ENCODE measurements around the gene PTPRG.

PTPRG gene

DNA sequence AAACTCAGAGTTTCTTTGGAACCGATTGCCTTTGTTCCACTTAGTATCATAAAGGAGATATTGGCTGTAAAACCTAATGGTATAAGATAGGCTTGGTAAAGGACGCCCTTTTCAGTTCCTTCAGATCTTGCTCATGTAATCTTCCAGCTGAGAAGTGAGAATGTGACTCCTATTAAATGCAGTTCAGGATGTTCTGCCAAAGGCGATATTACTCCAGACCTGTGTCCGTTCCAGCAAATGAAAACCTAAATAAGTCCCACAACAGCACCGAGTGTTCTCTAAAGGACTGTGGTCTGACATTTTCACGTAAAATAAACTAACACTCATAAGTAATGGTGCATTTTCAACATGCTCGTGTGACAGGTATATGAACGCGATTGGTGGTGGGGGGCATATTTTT is 535.8 kb downstream of the PTPRG start:
- DNase-seq: no peak

DNA sequence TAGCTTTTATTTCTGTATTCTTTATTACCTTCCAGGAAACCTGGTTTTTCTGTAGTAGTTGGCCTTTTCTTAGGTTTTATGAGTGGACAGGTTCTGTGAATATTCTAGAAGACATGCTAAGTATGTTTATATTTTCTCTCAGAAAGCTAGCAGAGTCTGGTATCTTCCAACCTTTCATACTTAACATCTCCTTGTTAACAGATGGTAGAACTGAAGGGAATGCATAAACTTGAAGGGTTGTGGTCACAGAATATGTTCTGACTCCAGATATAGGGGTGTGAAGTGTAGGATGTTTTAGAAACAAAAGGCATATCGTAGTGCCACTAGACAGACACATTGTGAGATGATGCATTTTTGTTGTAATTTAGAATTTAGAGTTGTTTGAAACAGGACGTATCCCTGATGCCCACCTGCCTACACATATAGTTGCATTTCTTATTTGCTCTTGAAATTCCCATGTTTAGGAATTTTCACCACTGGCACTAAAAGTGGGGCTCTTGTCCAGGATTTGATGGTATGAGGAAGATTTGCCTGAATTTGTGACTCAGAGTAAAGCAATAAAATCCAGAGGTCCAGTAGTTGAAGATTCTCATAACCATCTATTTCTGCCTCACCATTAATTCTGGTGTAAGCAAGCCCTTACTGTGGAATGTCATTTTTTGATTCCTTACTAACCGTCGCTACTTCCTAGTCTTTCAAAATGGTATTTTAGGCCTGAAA is 537.4 kb downstream of the PTPRG start:
- no peak for DNase-seq

DNA sequence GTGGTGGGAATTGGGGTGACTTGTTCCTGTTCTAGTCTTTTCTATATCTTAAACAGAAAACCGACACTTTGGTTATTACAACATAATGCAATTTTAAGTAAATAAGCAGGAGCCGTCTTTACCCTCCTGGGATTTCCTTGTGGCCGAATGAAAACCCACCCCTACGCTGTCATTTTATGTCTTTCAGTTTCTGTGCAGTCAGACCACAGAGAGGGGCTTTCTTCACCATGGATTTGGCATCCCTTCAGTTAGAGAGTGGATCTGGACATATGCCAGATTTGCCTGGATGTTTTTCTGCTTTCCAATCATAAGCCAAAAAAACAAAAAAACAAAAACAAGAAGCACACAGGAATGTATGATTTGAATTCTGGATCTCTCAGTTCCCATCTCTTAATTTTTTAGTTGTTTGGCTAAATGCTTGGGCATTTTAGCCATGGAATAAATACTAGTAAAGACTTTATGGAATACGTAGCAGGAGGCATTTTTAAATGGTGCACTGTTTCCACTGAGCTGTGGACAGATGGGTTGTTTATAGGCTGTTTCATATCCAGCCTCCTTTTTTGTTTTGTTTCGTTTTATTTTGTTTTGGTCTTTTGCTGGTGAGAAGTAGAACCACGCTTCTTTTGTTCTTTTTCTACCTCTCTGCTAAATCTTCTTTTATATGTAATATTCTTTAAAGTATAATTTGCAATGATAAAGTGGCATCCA is 539.1 kb downstream of the PTPRG start:
- no peak for DNase-seq

DNA sequence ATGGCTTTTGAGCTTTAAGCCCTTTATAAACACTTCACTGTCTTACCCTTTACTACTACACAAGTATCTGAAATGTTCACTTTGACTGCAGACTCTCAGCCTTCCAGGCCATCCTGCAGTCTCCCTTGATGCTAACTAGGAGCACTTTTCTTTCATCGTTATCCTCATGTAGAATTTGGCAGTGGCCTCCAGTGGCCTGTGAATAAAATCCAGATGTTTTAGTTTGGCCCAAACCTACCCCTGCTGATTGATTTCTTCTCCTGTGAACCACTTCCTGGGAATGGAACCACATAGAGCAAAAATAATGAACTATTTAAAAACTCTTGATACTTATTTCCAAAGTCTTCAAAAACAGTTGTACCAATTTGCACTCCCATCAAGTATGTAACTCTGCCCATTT is 540.1 kb downstream of the PTPRG start:
- DNase-seq: no peak

DNA sequence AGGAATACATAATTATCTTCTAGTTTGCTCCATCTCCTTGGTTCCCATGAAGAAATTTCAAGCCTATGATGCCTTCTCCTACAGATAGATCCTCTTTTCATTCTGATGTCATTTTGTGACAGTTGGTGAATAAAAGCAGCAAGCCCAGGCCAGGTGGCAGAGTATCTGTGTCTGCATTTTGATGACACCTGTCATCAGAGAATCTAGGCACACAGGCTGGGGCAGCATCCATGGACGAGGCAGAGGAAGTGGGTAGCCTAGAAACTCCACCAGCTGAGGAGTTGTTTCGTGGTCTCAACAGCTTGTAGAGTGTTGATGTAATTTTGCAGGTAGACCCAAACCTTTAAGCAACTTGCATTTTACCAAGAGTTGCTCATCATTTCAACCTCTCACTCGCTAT is 542.2 kb downstream of the PTPRG start:
- no peak for DNase-seq

DNA sequence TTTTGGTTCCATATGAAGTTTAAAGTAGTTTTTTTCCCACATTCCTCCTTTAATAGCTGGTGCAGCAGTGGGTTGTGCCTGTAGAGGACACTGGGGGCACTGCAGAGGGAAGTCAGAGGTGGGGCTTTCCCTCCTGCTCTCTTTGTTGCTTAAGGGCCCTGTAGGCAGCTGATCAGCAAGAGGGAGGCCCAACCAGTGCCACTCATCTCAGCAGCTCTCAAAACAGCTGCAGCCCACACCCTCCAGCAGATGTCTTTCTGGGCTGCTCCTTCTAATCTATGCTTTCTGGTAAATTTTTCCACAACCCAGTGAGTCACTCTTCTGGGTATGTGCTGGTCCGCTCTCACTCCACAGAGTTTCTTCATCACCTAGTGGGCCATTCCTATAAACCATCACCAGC is 548.2 kb downstream of the PTPRG start:
- no peak for DNase-seq

DNA sequence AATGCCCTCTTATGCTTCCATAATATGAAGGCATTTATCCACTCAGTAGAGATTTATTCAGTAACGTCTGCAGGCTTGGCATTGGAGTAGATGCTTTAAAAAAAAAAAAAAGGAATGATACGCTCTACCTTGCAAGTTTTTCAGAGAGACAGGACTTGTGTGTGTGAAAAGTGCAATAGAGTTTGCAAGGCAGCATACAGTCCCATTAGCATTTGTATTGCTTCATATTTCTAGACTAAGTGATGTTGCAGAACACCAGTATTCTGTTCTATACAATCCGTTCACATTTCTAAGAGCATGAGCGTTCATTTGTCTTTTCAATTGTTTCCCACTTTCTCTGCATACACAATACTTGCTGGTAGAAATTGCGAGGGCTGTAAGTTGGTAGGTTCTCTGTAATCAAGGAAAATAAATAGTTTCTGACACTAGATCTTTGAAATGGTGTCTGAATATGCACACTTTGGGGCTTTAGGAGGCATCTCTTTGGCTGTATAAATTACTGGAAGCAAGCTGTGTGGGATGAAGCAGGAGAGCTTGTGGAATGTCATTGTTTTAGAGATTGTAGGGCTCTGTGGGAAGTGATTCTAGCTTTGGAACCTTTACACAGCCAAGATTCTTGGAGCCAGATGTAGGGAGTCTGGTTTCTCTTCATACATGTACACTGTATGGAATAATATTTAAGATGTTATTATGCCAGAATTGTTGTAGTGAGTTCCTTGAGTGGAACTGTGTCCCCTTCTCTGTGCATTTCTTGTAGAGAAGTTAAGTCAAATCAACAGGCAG is 549.3 kb downstream of the PTPRG start:
- no peak for DNase-seq

DNA sequence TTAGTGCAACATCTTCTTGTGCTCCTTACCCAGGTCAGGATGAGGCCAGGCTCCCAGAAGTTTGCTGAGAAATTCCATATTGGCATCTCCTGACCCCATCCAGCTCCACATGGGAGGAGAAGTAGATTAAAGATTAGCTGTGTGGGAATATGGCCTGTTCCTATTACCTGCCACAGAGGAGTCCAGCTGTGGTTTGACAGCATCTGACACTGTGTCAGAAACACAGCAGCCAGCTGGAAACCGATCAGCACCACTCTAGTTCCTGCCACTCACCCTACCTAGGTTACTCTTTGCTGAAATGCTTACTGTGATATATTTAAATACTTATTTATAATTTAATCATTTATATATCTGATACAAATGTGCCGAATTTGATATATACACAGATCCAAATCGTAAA is 551.7 kb downstream of the PTPRG start:
- no peak for DNase-seq

DNA sequence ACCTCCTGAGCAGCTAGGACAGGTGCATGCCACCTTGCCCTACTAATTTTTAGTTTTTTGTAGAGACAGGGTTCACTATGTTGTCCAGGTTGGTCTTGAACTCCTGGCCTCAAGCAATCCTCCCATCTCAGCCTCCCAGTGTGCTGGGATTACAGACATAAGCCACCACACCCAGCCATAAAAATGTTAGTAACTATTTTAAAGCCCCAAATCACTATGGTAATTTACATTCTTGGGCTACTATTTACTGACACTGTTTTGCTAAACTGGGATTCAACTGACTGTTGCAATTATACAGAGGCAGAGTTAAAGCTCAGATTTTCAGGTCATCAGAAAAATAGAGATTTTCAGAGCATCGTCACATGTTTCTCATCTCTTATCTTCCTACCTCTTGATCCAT is 553.4 kb downstream of the PTPRG start:
- no peak for DNase-seq

DNA sequence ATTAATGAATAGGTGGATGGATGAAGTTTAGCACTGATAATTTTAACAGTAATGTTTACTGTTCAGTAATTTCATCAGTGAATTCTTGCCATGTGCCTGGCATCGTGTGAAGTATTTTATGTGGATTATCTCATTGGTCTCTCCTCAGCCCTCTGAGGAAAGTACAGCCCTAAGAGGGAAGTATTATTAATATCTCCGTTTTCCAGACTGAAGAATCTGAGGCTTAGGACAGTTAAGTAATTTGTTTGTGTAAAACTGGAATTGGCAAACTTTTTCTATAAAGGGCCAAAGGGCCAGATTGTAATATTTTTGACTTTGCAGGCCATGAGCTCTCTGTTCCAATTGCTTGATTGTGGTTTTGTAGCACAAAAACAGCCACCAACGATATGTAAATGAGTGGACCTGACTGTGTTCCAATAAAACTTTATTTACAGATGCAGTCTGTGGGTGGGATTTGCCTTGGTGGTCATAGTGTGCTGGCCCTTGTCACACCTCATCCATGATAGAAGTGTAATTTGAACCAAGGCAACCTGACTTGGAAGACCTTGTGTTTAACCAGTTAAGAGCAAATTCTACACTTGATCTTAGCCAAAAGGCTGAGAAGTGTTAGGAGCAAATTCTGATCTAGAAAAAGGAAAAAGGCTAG is 556.7 kb downstream of the PTPRG start:
- no peak for DNase-seq

DNA sequence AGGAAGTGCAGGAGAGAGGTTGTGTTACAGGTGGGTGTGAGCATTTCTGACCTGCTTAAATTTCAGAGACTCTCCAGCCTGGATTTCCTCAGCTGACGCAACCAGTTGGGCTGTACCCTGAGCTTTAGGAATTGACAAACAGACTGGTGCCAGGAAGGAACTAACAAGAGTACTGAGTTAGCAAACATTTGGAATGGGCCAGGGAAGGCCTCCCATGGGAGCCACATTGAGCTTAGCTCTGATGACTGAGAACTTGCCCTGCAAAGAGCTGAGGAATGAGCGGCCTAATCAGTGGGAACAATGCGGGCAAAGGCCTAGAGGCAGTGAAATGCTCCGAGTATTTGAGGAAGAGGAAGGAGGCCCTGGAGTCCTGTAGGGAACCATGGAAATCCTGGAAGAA is 557.8 kb downstream of the PTPRG start:
- no peak for DNase-seq

DNA sequence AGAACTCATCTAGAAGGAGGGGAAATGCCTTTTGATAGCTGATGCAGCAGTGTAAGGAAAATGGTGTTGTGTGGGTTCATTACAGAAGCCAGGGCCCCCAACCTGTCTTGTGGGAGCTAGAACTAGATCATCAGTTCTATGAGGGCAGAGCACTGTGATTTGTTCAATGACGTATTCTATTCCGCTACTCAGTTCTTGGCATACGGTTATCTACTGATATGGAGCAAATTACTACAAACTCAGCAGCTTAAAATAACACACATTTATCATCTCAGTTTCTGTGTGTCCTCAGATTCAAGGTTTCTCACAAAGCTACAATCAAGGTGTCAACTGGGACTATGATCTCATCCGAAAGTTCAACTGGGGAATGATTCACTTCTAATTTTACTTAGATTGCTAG is 561.4 kb downstream of the PTPRG start:
- DNase-seq: no peak

DNA sequence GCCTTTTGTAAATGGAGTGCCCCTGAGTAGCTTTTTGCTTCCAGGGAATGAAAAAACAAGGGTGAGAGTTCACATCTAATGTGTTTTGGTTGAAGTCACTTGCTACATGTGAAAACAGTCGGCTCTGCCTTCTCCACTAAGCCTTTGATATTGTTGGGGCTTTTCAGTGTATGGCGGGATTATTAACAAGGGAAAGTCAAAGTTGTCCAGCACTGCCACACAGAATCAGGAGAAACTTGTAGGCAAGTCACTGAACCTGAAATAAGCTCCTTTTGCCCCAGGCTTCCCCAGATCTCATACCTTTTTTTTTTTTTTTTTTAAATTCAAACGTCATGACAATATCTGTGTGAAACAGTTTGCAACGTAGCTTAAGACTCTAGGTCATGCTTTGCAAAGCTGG is 564.0 kb downstream of the PTPRG start:
- no peak for DNase-seq

DNA sequence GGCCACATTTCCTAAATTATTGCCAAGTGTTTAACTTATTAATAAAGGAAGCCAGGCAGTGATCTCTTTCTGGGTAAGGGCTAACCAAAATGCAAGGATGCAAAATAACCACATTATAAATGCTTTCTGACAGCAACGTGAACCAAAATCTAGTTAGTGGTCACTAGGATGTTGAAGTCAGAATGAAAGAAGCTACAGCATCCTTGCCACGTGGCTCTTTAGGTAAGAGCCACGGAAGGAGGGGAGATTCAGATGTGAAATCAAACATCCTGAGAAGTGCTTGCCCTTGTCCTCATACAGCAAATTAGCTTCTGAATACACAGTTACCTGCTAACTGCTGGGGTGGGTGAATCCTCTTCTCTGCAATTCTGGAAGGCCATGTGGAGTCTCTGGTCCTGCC is 565.7 kb downstream of the PTPRG start:
- no peak for DNase-seq

DNA sequence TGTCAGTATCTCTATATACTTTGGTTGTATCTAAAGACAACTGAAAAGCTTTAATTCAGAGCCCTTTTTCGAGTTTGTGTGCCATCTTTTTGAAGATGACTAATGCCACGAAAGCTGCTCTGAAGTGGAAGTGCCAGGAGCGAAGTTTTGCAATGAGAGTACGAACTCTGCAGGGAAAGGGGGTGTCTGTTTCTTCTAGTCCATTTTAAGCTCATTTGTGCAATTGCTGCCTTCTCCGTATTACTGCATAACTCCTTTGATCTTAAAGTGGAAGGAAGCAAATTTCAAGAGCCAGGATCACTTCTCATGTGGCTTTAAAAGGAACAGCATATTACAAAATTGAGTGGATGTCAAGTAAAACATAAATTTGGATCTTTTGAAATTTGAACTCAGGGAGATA is 566.7 kb downstream of the PTPRG start:
- DNase-seq: no peak

DNA sequence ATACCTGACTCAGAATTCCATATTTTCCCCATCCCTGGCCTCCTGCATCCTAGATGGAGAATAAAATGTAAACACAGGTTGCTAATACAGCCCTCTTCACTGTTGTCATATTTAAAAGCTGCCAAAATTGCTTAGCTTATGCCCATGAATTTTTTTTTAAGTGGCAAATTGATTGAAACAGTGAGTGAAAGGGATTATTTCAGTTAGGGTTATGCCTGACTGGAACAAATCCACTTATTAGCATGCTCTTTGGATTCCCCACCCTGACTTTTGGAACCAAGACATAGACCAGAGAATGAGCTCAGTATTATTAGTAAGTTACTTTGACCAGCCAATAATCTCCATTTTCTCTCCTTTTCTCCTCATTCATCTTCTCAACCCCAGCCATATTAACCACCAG is 567.3 kb downstream of the PTPRG start:
- DNase-seq: no peak

DNA sequence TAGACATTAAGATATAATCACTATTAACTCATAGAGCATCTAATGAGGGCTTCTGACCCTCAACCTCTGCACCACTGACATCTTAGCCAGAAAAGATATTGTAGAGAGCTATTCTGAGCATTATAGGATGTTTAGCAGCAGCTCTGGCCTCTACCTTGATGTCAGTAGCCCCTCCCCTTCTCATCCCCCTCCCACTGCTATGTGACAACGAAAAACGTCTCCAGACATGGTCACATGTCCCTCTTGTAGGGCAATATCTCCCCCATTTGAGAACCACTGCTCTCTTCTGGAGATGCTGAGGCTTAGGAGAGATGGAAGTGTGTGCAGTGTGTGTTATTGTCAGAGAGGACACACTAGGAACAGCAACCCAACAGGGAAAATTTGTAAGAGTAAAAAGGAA is 569.7 kb downstream of the PTPRG start:
- DNase-seq: no peak

DNA sequence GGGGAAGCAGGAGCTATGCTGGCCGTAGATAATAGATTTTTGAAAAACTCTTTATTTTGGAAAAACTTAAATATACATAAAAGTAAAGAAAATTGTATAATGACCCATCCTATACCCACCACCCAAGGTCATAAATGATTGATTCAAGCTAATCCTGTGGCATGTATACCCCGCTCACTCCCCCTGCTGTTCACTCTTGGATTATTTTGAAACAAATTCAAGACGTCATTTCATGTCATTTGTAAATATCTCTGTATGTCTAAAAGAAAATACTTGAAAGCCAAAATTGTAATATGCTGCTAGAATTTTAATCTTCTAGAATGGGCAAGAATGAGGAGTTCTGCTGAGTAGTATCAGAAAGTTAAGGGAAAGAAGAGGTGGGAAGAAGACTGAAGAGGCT is 570.2 kb downstream of the PTPRG start:
- no peak for DNase-seq

DNA sequence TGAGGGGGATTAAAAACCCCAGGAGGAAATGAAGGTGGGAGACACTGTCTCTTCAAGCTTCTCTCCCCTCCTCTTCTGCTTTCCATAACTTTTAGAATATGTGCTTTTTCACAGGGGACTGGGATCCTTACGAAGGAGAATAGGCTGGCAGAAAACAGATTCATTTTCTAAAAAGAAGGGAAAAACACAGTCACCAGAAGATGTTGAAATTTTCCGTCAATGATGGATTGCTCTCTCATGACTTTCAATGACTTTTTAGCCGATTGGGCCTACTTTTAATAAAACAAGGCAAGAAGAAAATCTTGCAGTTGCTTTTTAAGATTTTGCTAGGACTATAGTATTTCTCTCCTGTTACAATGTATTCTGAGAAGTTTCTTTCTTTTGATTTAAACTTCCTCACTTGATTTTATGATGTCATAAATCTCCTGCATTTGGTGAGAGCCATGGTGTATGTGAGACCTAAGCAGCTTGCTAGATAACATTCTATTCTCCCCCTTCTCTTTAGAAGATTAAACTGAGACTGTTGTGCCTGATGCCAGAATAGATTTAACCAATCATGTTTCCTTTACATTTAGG is 570.7 kb downstream of the PTPRG start:
- DNase-seq: no peak

DNA sequence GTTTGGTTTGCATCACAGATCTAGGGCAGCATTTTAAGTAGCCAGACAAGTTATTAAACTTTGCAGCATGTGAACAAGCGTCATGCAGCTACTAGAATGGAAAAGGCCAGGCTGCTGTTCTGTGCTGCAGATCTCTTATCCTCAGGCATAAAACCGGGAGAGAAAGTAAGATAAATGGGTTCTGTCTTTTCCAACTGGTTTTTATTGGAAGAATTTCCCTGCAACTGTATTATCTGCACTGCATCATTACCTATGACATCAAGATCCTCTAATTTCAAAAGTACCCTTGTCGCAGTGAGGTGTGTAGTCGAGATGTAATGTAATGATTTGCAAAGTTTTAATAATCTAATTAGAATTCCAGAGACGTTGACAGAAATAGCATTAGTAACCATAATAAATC is 571.6 kb downstream of the PTPRG start:
- DNase-seq: no peak

DNA sequence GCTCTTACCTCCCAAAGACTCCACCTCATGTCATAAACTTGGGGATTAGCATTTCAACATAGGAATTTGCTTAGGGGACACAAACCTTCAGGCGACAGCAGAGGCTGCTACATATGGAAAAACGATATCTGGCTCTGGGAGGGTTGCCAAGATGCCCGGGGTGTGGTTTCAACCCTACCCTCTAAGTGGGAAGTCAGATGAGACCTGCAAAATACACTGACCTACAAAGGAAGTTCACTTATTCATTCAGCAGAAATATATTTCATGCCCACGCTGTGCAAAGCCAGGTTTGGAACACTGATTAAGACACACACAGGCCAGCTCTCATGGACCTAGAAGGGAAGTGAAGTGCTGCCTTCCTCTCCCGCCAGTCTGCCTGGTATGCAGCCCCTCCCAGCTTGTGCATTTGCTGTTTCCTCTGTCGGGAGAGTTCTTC is 572.7 kb downstream of the PTPRG start:
- DNase-seq: no peak

DNA sequence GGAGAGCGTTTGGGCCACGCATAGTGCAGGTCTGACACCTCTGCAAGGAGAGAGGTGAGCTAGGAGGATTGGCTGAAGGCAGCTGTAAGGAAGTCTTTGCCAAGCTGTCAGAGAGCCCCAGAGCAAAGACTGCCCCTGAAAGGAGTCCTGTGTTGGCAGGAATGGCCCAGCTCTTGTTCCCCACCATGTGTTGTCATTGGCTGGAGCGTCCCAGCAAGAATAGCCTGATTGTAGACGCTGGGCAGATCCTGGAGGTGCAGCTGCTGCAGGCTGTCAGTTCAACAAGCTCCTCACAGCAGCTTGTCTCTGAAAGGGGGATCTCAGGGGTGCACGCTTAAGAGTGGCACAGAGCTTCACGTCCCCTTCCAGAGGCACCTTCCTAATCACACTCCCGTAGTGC is 574.4 kb downstream of the PTPRG start:
- no peak for DNase-seq

DNA sequence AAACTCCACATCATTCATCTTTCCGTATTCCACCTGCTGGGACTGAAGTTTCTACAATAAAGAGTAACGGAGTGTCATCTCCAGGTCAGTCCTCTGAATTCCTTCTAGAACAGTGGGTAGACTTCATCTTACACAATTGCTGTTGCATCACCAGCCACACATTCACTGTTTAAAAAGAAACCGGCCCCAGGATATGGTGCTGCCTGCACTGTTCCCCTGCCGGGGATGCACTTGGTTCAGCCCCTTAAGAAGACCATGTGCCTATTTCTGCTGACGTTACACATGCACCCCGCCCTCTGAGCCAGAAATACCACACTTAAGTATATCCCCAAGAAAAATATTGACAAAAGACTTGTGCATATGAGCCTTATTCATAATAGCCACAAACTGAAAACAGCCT is 578.6 kb downstream of the PTPRG start:
- no peak for DNase-seq

All from effector CD8-positive, alpha-beta T cell (primary cell).